Liver (tissue), 9 donors: ENCODE measurements around the gene RPGR. TPM values are rescaled to one million over a fixed set of nuclear protein-coding genes. Genes with fewer than 3 reads are reported as not detected.

Experiments
- DNase-seq: peaks from one replicate; pipeline ENCODE4 v3.0.0-alpha.2; 2017; ENCODE audit warnings: low spot score
- H3K27ac ChIP-seq, 2 donors: one replicate each; pipeline ENCODE4 v1.7.0; 2013; ENCODE audit warnings: inconsistent platforms in 2 of 2, low read length in 2 of 2, control low read depth in 1 of 2, low read depth in 1 of 2, mild to moderate bottlenecking in 1 of 2
- H3K27me3 ChIP-seq, 4 donors: one replicate each; pipeline versions ENCODE4 v1.6.1 to v1.7.0; 2013; ENCODE audit warnings: low read length in 3 of 4, inconsistent platforms in 1 of 4, mild to moderate bottlenecking in 1 of 4, moderate library complexity in 1 of 4; ENCODE audit not compliant: control insufficient read depth in 4 of 4, insufficient read depth in 4 of 4
- H3K36me3 ChIP-seq, 4 donors: one replicate each; pipeline versions ENCODE4 v1.6.1 to v1.7.0; 2013; ENCODE audit warnings: low read length in 3 of 4, mild to moderate bottlenecking in 3 of 4, low read depth in 1 of 4, moderate library complexity in 1 of 4; ENCODE audit not compliant: control insufficient read depth in 4 of 4, insufficient read depth in 3 of 4
- H3K4me1 ChIP-seq, 4 donors: one replicate each; pipeline versions ENCODE4 v1.6.1 to v1.7.0; 2013; ENCODE audit warnings: low read length in 3 of 4, mild to moderate bottlenecking in 3 of 4, moderate library complexity in 1 of 4; ENCODE audit not compliant: control insufficient read depth in 4 of 4, insufficient read depth in 4 of 4
- H3K4me3 ChIP-seq, 3 donors: one replicate each; pipeline versions ENCODE4 v1.6.1 to v1.7.0; 2013; ENCODE audit warnings: low read length in 3 of 3, control low read depth in 1 of 3, low read depth in 1 of 3, mild to moderate bottlenecking in 1 of 3
- H3K9ac ChIP-seq, 2 donors: one replicate each; pipeline ENCODE4 v1.7.0; 2013; ENCODE audit warnings: low read length in 2 of 2, mild to moderate bottlenecking in 2 of 2, moderate library complexity in 2 of 2, control low read depth in 1 of 2, low read depth in 1 of 2
- H3K9me3 ChIP-seq, 4 donors: one replicate each; pipeline versions ENCODE4 v1.6.1 to v1.7.0; 2013; ENCODE audit warnings: low read length in 3 of 4; ENCODE audit not compliant: control insufficient read depth in 4 of 4
- EGR1 ChIP-seq, 2 donors: IDR thresholded peaks; 2 replicates each; pipeline ENCODE4 v1.6.1; 2016 to 2018; ENCODE audit warnings: antibody characterized with exemption in 2 of 2, low read depth in 2 of 2
- FOXA1 ChIP-seq: IDR thresholded peaks from 2 replicates; pipeline ENCODE4 v1.6.1; 2016; ENCODE audit warnings: antibody characterized with exemption
- FOXA2 ChIP-seq: IDR thresholded peaks from 2 replicates; pipeline ENCODE4 v1.6.1; 2016; ENCODE audit warnings: antibody characterized with exemption
- GABPA ChIP-seq, 2 donors: IDR thresholded peaks in 1 of 2; conservative IDR thresholded peaks in 1 of 2; 2 replicates each; pipeline ENCODE4 v1.6.1; 2016; ENCODE audit warnings: antibody characterized with exemption in 2 of 2, mild to moderate bottlenecking in 1 of 2, moderate library complexity in 1 of 2
- HNF4A ChIP-seq, 2 donors: conservative IDR thresholded peaks; 2 replicates each; pipeline ENCODE4 v1.6.1; 2016; ENCODE audit warnings: antibody characterized with exemption in 2 of 2, mild to moderate bottlenecking in 2 of 2
- HNF4G ChIP-seq: IDR thresholded peaks from 2 replicates; pipeline ENCODE4 v1.6.1; 2016; ENCODE audit warnings: antibody characterized with exemption
- JUND ChIP-seq, 2 donors: IDR thresholded peaks; 2 replicates each; pipeline ENCODE4 v1.6.1; 2016; ENCODE audit warnings: antibody characterized with exemption in 2 of 2
- NR2F2 ChIP-seq: IDR thresholded peaks from 2 replicates; pipeline ENCODE4 v1.6.1; 2016; ENCODE audit warnings: antibody characterized with exemption
- RAD21 ChIP-seq, 2 donors: IDR thresholded peaks; 2 replicates each; pipeline ENCODE4 v1.6.1; 2016; ENCODE audit warnings: antibody characterized with exemption in 2 of 2, mild to moderate bottlenecking in 2 of 2
- SP1 ChIP-seq: IDR thresholded peaks from 2 replicates; pipeline ENCODE4 v1.6.1; 2018; ENCODE audit warnings: antibody characterized with exemption, mild to moderate bottlenecking
- TAF1 ChIP-seq: conservative IDR thresholded peaks from 2 replicates; pipeline ENCODE4 v1.6.1; 2016; ENCODE audit warnings: antibody characterized with exemption, mild to moderate bottlenecking
- YY1 ChIP-seq: IDR thresholded peaks from 2 replicates; pipeline ENCODE4 v1.6.1; 2016; ENCODE audit warnings: antibody characterized with exemption, mild to moderate bottlenecking
- WGBS: extraction: QIAGEN DNeasy Blood & Tissue Kit; methylation state at CpG from one replicate; pipeline ENCODE4 v1.1.7; 2013; 5-methylcytosine and 5-hydroxymethylcytosine counted together
- polyA plus RNA-seq, 2 donors: library from polyadenylated mRNA; stranded (reverse) in 1 of 2; unstranded in 1 of 2; fragments of 200-250 nt in 1 of 2; fragments of >200 nt in 1 of 2; fragmentation: Nextera tagmentation in 1 of 2; extraction: Ambion mirVana in 1 of 2; gene quantifications; one replicate each; pipeline versions ENCODE4 v1.2.1 to v1.2.3, GENCODE V29; 2013 to 2015
- total RNA-seq, 2 donors: library from RNA; depleted of rRNA; stranded (reverse); fragments of >200 nt; gene quantifications; one replicate each; pipeline ENCODE4 v1.2.3, GENCODE V29; 2014
- TF ChIP-seq, protein P1 (sequence below): IDR thresholded peaks from 2 replicates; pipeline ENCODE4 v1.6.1; 2016; ENCODE audit warnings: antibody characterized with exemption
- TF ChIP-seq, protein P2 (sequence below): IDR thresholded peaks from 2 replicates; pipeline ENCODE4 v1.6.1; 2016; ENCODE audit warnings: antibody characterized with exemption
- TF ChIP-seq, protein P3 (sequence below): fragments of 150-350 bp; IDR thresholded peaks from 2 replicates; pipeline ENCODE4 v1.5.1; 2017; ENCODE audit warnings: improper control_type of control experiment, low read depth, low read length; ENCODE audit not compliant: missing input control
- TF ChIP-seq, protein P4 (sequence below): IDR thresholded peaks from 2 replicates; pipeline ENCODE4 v1.6.1; 2016; ENCODE audit warnings: antibody characterized with exemption, mild to moderate bottlenecking
- TF ChIP-seq, protein P5 (sequence below): IDR thresholded peaks from 2 replicates; pipeline ENCODE4 v1.6.1; 2016; ENCODE audit warnings: antibody characterized with exemption
- donor health status: healthy.
- donor health status: healthy.
- donor health status: healthy.
- donor health status: healthy.
- donor health status: healthy.

The RPGR gene
- total and polyA plus RNA-seq, 4 donors: 1.7 to 7.2 (median 3.5) TPM

DNA sequence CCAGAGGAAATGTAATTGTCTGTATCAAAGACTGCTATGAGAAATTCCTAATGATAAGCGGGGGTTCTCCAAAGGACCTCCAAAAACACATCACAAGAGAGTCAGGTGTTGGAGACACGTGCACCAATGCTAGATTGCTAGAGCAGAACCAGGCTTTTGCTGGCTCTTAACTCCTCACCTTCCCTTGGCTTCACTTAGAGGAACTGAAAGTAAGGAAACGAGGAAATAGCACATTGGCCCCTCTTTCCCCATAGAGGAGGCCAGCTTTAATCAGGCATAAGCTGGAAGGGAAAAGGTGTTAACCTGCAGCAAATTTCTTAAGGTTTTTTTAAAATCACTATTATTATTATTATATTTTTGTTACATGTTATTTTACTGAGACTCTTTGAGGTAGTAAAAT lies 38.6 kb upstream of the RPGR start:
- WGBS: 60% methylated on average over 3 of the region's 3 CpGs
- Histone ChIP-seq H3K4me1 (no peaks in the 10 kb centered on the region), H3K9me3 (no peaks in the 10 kb centered on the region), H3K27me3 (no peaks in the 10 kb centered on the region), H3K27ac (no peak overlapping the region), H3K36me3 (no peaks in the 10 kb centered on the region), H3K9ac (no peak overlapping the region), H3K4me3 (no peak overlapping the region)
- DNase-seq: no peak
- TF ChIP-seq, protein P1, sequence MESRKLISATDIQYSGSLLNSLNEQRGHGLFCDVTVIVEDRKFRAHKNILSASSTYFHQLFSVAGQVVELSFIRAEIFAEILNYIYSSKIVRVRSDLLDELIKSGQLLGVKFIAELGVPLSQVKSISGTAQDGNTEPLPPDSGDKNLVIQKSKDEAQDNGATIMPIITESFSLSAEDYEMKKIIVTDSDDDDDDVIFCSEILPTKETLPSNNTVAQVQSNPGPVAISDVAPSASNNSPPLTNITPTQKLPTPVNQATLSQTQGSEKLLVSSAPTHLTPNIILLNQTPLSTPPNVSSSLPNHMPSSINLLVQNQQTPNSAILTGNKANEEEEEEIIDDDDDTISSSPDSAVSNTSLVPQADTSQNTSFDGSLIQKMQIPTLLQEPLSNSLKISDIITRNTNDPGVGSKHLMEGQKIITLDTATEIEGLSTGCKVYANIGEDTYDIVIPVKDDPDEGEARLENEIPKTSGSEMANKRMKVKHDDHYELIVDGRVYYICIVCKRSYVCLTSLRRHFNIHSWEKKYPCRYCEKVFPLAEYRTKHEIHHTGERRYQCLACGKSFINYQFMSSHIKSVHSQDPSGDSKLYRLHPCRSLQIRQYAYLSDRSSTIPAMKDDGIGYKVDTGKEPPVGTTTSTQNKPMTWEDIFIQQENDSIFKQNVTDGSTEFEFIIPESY: no peak
- no peak for TF ChIP-seq TAF1
- no peak for TF ChIP-seq HNF4A (conservative IDR thresholded peaks at IDR 0.05)
- no peak for TF ChIP-seq FOXA1
- no peak for TF ChIP-seq RAD21 (IDR thresholded peaks at IDR 0.05)
- no peak for TF ChIP-seq FOXA2
- TF ChIP-seq EGR1 (IDR thresholded peaks at IDR 0.05; ENCODE audit: low read depth in 2 of 2): no peak
- no peak for TF ChIP-seq JUND (IDR thresholded peaks at IDR 0.05)
- no peak for TF ChIP-seq NR2F2
- TF ChIP-seq, protein P2, sequence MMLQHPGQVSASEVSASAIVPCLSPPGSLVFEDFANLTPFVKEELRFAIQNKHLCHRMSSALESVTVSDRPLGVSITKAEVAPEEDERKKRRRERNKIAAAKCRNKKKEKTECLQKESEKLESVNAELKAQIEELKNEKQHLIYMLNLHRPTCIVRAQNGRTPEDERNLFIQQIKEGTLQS: no peak
- no peak for TF ChIP-seq HNF4G
- TF ChIP-seq, protein P3, sequence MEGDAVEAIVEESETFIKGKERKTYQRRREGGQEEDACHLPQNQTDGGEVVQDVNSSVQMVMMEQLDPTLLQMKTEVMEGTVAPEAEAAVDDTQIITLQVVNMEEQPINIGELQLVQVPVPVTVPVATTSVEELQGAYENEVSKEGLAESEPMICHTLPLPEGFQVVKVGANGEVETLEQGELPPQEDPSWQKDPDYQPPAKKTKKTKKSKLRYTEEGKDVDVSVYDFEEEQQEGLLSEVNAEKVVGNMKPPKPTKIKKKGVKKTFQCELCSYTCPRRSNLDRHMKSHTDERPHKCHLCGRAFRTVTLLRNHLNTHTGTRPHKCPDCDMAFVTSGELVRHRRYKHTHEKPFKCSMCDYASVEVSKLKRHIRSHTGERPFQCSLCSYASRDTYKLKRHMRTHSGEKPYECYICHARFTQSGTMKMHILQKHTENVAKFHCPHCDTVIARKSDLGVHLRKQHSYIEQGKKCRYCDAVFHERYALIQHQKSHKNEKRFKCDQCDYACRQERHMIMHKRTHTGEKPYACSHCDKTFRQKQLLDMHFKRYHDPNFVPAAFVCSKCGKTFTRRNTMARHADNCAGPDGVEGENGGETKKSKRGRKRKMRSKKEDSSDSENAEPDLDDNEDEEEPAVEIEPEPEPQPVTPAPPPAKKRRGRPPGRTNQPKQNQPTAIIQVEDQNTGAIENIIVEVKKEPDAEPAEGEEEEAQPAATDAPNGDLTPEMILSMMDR: no peak
- TF ChIP-seq SP1: no peak
- no peak for TF ChIP-seq YY1
- TF ChIP-seq, protein P4, sequence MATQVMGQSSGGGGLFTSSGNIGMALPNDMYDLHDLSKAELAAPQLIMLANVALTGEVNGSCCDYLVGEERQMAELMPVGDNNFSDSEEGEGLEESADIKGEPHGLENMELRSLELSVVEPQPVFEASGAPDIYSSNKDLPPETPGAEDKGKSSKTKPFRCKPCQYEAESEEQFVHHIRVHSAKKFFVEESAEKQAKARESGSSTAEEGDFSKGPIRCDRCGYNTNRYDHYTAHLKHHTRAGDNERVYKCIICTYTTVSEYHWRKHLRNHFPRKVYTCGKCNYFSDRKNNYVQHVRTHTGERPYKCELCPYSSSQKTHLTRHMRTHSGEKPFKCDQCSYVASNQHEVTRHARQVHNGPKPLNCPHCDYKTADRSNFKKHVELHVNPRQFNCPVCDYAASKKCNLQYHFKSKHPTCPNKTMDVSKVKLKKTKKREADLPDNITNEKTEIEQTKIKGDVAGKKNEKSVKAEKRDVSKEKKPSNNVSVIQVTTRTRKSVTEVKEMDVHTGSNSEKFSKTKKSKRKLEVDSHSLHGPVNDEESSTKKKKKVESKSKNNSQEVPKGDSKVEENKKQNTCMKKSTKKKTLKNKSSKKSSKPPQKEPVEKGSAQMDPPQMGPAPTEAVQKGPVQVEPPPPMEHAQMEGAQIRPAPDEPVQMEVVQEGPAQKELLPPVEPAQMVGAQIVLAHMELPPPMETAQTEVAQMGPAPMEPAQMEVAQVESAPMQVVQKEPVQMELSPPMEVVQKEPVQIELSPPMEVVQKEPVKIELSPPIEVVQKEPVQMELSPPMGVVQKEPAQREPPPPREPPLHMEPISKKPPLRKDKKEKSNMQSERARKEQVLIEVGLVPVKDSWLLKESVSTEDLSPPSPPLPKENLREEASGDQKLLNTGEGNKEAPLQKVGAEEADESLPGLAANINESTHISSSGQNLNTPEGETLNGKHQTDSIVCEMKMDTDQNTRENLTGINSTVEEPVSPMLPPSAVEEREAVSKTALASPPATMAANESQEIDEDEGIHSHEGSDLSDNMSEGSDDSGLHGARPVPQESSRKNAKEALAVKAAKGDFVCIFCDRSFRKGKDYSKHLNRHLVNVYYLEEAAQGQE: no peak
- TF ChIP-seq, protein P5, sequence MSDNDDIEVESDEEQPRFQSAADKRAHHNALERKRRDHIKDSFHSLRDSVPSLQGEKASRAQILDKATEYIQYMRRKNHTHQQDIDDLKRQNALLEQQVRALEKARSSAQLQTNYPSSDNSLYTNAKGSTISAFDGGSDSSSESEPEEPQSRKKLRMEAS: no peak
- no peak for TF ChIP-seq GABPA (IDR thresholded peaks at IDR 0.05 in 1 of 2, conservative IDR thresholded peaks at IDR 0.05 in 1 of 2)

DNA sequence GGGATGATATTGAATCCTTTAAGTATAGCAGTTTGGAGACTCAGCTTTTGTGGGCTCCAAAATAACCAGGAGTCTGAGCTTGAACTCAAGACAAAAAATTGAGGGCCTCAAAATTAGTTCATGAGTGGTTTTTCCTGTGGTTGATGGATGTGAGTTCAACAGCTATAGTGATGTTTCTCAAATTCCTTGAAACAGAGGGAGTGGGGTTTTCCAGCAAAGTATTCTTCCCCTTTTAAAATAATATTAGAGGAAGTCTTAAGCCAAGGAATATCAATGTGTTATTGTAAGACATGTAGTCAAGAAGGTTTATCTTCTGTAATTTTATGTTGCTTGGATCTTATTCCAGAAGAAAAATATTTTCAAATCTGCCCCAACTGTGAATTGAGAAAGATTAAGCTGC lies 35.7 kb upstream of the RPGR start:
- Histone ChIP-seq H3K27me3 (no peaks in the 10 kb centered on the region), H3K27ac (no peak overlapping the region), H3K9ac (no peak overlapping the region), H3K9me3 (no peaks in the 10 kb centered on the region), H3K36me3 (no peaks in the 10 kb centered on the region), H3K4me1 (peaks cover 0 to 8% (median 2%) of the 10 kb centered on the region in 4 donors), H3K4me3 (no peak overlapping the region)
- no peak for DNase-seq
- TF ChIP-seq EGR1 (IDR thresholded peaks at IDR 0.05; ENCODE audit: low read depth in 2 of 2) (no peak), RAD21 (IDR thresholded peaks at IDR 0.05) (no peak), FOXA1 (no peak), JUND (IDR thresholded peaks at IDR 0.05) (no peak), YY1 (no peak), SP1 (no peak), HNF4G (no peak), NR2F2 (no peak), FOXA2 (no peak)
- TF ChIP-seq, protein P4: no peak
- TF ChIP-seq, protein P1: no peak
